ENCODE measurements around the gene PLXNA3. TPM values are rescaled to one million over a fixed set of nuclear protein-coding genes. Genes with fewer than 3 reads are reported as not detected.

Gene PLXNA3
- total RNA-seq, 4 donors from 2014 or later = 12.0 to 52.0 (median 29.6) TPM

GRCh38 chrX:154486396-154487207, 28.5 kb downstream of the PLXNA3 start, which contains the start of gene UBL4A:
TSS of gene UBL4A (minus strand) at chrX:154486615. CDS start at chrX:154486584, 31 bp downstream.
- no peaks in the 10 kb centered on the region for H3K9me3 ChIP-seq
- H3K4me3 ChIP-seq = peak within 1 kb of the TSS; percentile 69
- no peak for TF ChIP-seq CTCF (IDR thresholded peaks at IDR 0.05)
- TF ChIP-seq POLR2A (IDR thresholded peaks at IDR 0.05) = no peak
- TF ChIP-seq POLR2AphosphoS5 (IDR thresholded peaks at IDR 0.05) = no peak
- TF ChIP-seq EP300 (IDR thresholded peaks at IDR 0.05) = no peak
- peaks cover 32% of the 10 kb centered on the region for H3K4me1 ChIP-seq
- H3K27me3 ChIP-seq = no peaks in the 10 kb centered on the region
- no peaks in the 10 kb centered on the region for H3K36me3 ChIP-seq
- H3K27ac ChIP-seq = peak within 1 kb of the TSS; percentile 83
- peak in 1 of 2 donors; percentile 77 for DNase-seq (ENCODE audit: low spot score in 2 of 2)
- 71% methylated on average over 6 of the region's 95 CpGs for WGBS

GRCh38 chrX:154487518-154488290, 29.6 kb downstream of the PLXNA3 start:
- Histone ChIP-seq H3K9me3 (no peaks in the 10 kb centered on the region), H3K4me3 (no peak overlapping the region), H3K27me3 (no peaks in the 10 kb centered on the region), H3K27ac (no peak overlapping the region), H3K36me3 (no peaks in the 10 kb centered on the region), H3K4me1 (peaks cover 32% of the 10 kb centered on the region)
- DNase-seq (ENCODE audit: low spot score in 2 of 2) = peak in 1 of 2 donors; percentile 61
- TF ChIP-seq CTCF (IDR thresholded peaks at IDR 0.05) (no peak), POLR2AphosphoS5 (IDR thresholded peaks at IDR 0.05) (no peak), POLR2A (IDR thresholded peaks at IDR 0.05) (no peak), EP300 (IDR thresholded peaks at IDR 0.05) (no peak)
- WGBS = 94% methylated on average over 16 of the region's 28 CpGs

GRCh38 chrX:154488336-154489075, 30.4 kb downstream of the PLXNA3 start:
- no peaks in the 10 kb centered on the region for H3K9me3 ChIP-seq
- no peaks in the 10 kb centered on the region for H3K36me3 ChIP-seq
- no peaks in the 10 kb centered on the region for H3K27me3 ChIP-seq
- WGBS = 90% methylated on average over 14 of the region's 20 CpGs
- H3K4me3 ChIP-seq = no peak overlapping the region
- no peak overlapping the region for H3K27ac ChIP-seq
- peaks cover 32% of the 10 kb centered on the region for H3K4me1 ChIP-seq
- TF ChIP-seq POLR2A (IDR thresholded peaks at IDR 0.05) = no peak
- no peak for TF ChIP-seq POLR2AphosphoS5 (IDR thresholded peaks at IDR 0.05)
- no peak for TF ChIP-seq CTCF (IDR thresholded peaks at IDR 0.05)
- no peak for TF ChIP-seq EP300 (IDR thresholded peaks at IDR 0.05)
- DNase-seq (ENCODE audit: low spot score in 2 of 2) = peak in 1 of 2 donors; percentile 66

GRCh38 chrX:154489182-154489581, 31.1 kb downstream of the PLXNA3 start:
- WGBS = 77% methylated on average over 3 of the region's 4 CpGs
- Histone ChIP-seq H3K36me3 (no peaks in the 10 kb centered on the region), H3K9me3 (no peaks in the 10 kb centered on the region), H3K27ac (no peak overlapping the region), H3K27me3 (no peaks in the 10 kb centered on the region), H3K4me3 (peak overlapping the region; percentile 71), H3K4me1 (peaks cover 32% of the 10 kb centered on the region)
- TF ChIP-seq POLR2AphosphoS5 (IDR thresholded peaks at IDR 0.05) = no peak
- DNase-seq (ENCODE audit: low spot score in 2 of 2) = no peak

- TF ChIP-seq EP300 (IDR thresholded peaks at IDR 0.05) (no peak), POLR2AphosphoS5 (IDR thresholded peaks at IDR 0.05) (no peak), CTCF (IDR thresholded peaks at IDR 0.05) (no peak)
- 31% methylated on average over 4 of the region's 19 CpGs for WGBS
- DNase-seq (ENCODE audit: low spot score in 2 of 2) = peak in 1 of 2 donors; percentile 80
- no peaks in the 10 kb centered on the region for H3K9me3 ChIP-seq
- H3K27me3 ChIP-seq = no peaks in the 10 kb centered on the region
- H3K27ac ChIP-seq = peak overlapping the region; percentile 94
- H3K36me3 ChIP-seq = no peaks in the 10 kb centered on the region
- H3K4me3 ChIP-seq = peak overlapping the region; percentile 71
- peaks cover 27% of the 10 kb centered on the region for H3K4me1 ChIP-seq
Observed at GRCh38 chrX:154490021-154490413, 31.9 kb downstream of the PLXNA3 start.

Measured in suprapubic skin (tissue), 4 donors.